ENCODE results near the gene BNC1. TPM values are rescaled to one million over a fixed set of nuclear protein-coding genes. Genes with fewer than 3 reads are reported as not detected.

Gene BNC1
- total RNA-seq, 2 donors from 2014 or later, result 0.26 TPM; not detected in 1

GRCh38 chr15:83322061-83322460, 37.6 kb upstream of the BNC1 start:
- WGBS, 2 donors, result 52 to 61% methylated on average over 6 of the region's 6 CpGs
- H3K27me3 ChIP-seq, result no peaks in the 10 kb centered on the region
- no peak overlapping the region for H3K27ac ChIP-seq
- no peaks in the 10 kb centered on the region for H3K9me3 ChIP-seq
- H3K36me3 ChIP-seq (replicated peaks in 1 of 2; ENCODE audit: insufficient read depth in 1 of 2, low read depth in 2 of 2), result no peaks in the 10 kb centered on the region
- DNase-seq, result no peak
- intact Hi-C loops (cut with DNase I), result no loop called here
- TF ChIP-seq CTCF (IDR thresholded peaks at IDR 0.05) (no peak), POLR2A (IDR thresholded peaks at IDR 0.05) (no peak)
- H3K4me1 ChIP-seq, result no peaks in the 10 kb centered on the region
- no peak overlapping the region for H3K4me3 ChIP-seq
- no peak for ATAC-seq

DNA sequence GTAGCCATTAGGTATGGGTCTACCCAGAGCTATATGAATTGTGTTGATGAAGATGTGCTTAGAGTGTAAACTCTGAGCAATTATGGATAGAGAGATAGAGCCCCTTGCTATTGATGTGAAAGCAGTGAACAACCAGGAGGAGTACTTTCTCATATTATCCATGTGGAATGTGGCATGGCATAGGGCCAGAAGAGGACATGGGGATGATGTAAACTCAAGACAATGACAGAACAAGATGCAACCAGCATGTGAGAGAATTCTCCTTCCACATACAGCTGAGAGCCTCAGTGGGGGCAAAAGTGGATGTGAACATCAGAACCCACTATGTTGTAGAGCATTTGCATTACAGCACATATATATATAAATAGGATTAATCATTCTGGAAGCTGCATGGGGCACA, 36.4 kb upstream of the BNC1 start:
- Histone ChIP-seq H3K9me3 (no peaks in the 10 kb centered on the region), H3K36me3 (replicated peaks in 1 of 2; ENCODE audit: insufficient read depth in 1 of 2, low read depth in 2 of 2) (no peaks in the 10 kb centered on the region), H3K4me3 (no peak overlapping the region), H3K27ac (no peak overlapping the region), H3K27me3 (no peaks in the 10 kb centered on the region), H3K4me1 (no peaks in the 10 kb centered on the region)
- TF ChIP-seq POLR2A (IDR thresholded peaks at IDR 0.05), result no peak
- no peak for TF ChIP-seq CTCF (IDR thresholded peaks at IDR 0.05)
- ATAC-seq (no peak), DNase-seq (no peak)
- intact Hi-C loops (cut with DNase I), result no loop called here

DNA sequence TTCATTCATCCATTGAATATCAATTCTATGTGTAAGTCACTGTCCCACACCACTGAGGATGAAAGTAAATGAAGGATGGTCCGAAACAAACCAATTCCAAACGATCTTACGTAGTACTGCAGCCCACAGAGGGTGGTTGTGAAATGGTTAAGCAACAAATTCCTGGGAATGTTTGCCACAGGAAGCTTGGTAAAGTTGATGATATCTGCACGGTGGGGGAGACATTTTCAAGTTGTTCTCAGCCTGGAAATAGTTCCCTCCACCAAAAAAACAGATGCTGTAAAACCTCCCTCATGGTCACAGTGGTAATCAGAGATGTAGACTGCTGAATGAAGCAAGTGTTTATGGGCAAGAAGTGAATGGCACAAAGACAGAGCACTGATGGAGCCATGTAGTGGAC, 35.9 kb upstream of the BNC1 start:
- intact Hi-C loops (cut with DNase I), result no loop called here
- H3K27me3 ChIP-seq, result no peaks in the 10 kb centered on the region

DNA sequence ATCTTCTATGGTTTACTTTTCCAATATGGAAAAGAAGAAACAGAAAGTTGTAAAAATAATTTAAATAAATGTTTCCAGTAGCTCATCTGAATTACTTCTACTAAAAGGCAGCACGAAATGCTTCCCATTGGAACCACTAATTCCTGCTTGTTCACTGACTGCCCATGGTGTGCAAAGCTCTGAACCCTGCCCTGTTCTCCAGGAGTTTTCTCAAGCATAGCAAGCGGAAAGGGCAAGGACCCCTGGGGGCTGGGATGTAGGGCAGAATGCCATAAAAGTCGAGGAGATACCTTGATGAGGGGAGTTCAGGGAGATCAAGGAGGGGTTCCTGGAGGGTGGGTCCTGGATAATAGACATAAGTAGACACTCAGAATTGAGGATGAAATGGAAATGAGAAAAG, 35.3 kb upstream of the BNC1 start:
- H3K4me1 ChIP-seq, result no peaks in the 10 kb centered on the region
- no peak overlapping the region for H3K27ac ChIP-seq
- no peaks in the 10 kb centered on the region for H3K27me3 ChIP-seq
- H3K9me3 ChIP-seq, result no peaks in the 10 kb centered on the region
- ATAC-seq (no peak), DNase-seq (no peak)
- no peak for TF ChIP-seq POLR2A (IDR thresholded peaks at IDR 0.05)
- no peak for TF ChIP-seq CTCF (IDR thresholded peaks at IDR 0.05)
- no peaks in the 10 kb centered on the region for H3K36me3 ChIP-seq (replicated peaks in 1 of 2; ENCODE audit: insufficient read depth in 1 of 2, low read depth in 2 of 2)
- WGBS, 2 donors, result 52 to 54% methylated on average over 3 of the region's 3 CpGs
- intact Hi-C loops (cut with DNase I), result no loop called here
- H3K4me3 ChIP-seq, result no peak overlapping the region

More for the DNA sequence above, 35.9 kb upstream of the BNC1 start:
- Histone ChIP-seq H3K27ac (no peak overlapping the region), H3K4me1 (no peaks in the 10 kb centered on the region), H3K36me3 (replicated peaks in 1 of 2; ENCODE audit: insufficient read depth in 1 of 2, low read depth in 2 of 2) (no peaks in the 10 kb centered on the region), H3K4me3 (no peak overlapping the region), H3K9me3 (no peaks in the 10 kb centered on the region)
- no peak for ATAC-seq
- 47 to 61% methylated on average over 4 of the region's 4 CpGs for WGBS, 2 donors
- no peak for TF ChIP-seq POLR2A (IDR thresholded peaks at IDR 0.05)
- no peak for TF ChIP-seq CTCF (IDR thresholded peaks at IDR 0.05)
- DNase-seq, result no peak

GRCh38 chr15:83318861-83319415, 34.5 kb upstream of the BNC1 start:
- intact Hi-C loops (cut with DNase I), result no loop called here
- H3K27ac ChIP-seq, result no peak overlapping the region
- no peak overlapping the region for H3K4me3 ChIP-seq
- no peak for DNase-seq
- TF ChIP-seq POLR2A (IDR thresholded peaks at IDR 0.05) (no peak), CTCF (IDR thresholded peaks at IDR 0.05) (no peak)
- no peaks in the 10 kb centered on the region for H3K27me3 ChIP-seq
- ATAC-seq, result no peak
- H3K36me3 ChIP-seq (replicated peaks in 1 of 2; ENCODE audit: insufficient read depth in 1 of 2, low read depth in 2 of 2), result no peaks in the 10 kb centered on the region
- no peaks in the 10 kb centered on the region for H3K9me3 ChIP-seq
- 65 to 79% methylated on average over 3 of the region's 3 CpGs for WGBS, 2 donors
- H3K4me1 ChIP-seq, result no peaks in the 10 kb centered on the region
